Endometrium (tissue), 2 donors: ENCODE data around the gene PLA2G4C.
"Not testable (repeated sequence)": the region's sequence is repeated elsewhere in the genome, so short reads cannot be mapped to it uniquely, and the experiment has no call there.

Experiments used
- FAIRE-seq: peaks from 2 replicates; lab custom pipeline; 2012; peaks lifted over from hg19 to GRCh38; lab: Jason Lieb, UNC
- donor health status: control.
- donor health status: control.

Gene PLA2G4C

DNA sequence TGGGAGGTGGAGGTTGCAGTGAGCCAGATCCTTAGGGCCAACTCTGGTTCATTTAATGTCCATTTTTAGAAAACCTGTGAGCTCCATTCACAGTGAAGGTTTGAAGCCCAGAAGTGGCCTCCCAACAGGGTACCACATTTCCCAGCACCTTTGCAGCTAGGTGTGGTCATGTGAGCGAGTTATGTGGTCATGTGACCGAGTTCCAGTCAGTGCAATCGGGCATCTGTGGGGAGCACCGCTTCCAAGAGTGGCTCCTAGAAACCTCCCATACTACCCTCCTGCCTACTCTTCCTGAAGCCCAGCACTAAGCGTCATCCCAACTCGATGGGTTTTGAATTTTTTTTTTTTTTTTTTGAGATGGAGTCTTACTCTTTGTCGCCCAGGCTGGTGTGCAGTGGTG lies 663 bp upstream of the PLA2G4C start:
- no peak for FAIRE-seq

DNA sequence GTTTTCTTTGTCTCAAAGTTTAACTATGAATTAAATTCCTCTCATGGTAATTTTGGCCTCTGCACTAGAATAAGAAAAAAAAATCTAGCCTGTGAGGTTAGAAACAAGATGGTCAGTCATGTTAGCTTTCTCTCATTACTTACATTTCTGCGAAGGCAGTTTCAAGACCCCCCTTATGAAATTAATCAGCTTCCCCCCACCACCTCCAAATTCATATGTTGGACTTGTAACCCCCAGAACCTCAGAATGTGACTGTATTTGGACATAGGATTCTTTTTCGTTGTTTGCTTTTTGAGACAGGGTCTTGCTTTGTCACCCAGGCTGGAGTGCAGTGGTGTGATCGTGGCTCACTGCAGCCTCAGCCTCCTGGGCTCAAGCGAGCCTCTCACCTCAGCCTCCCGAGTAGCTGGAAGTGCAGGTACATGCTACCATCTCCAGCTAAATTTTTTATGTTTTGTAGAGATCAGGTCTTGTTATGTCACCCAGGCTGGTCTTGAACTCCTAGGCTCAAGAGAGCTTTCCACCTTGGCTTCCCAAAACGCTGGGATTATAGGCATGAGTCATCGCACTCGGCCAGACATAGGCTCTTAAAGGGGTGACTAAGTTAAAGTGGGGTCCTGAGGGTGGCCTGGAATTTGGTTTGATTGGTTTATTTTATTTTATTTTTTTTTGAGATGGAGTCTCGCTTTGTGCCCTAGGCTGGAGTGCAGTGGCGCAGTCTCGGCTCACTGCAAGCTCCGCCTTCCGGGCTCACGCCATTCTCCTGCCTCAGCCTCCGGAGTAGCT lies 1.4 kb downstream of the PLA2G4C start:
- no peak for FAIRE-seq

DNA sequence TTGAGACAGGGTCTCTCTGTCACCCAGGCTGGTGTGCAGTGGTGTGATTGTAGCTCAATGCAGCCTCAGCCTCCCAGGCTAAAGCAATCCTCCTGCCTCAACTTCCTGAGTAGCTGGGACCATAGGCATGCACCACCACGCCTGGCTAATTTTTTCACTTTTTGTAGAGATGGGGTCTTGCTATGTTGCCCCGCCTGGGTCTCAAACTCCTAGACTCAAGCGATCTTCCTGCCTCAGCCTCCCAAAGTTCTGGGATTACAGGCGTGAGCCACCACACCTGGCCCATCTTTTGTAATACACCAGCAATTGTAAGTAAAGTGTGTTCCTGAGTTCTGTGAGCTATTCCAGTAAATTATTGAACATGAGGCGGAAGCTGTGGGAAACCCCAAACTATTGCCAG lies 6.7 kb downstream of the PLA2G4C start:
- FAIRE-seq, result no peak

DNA sequence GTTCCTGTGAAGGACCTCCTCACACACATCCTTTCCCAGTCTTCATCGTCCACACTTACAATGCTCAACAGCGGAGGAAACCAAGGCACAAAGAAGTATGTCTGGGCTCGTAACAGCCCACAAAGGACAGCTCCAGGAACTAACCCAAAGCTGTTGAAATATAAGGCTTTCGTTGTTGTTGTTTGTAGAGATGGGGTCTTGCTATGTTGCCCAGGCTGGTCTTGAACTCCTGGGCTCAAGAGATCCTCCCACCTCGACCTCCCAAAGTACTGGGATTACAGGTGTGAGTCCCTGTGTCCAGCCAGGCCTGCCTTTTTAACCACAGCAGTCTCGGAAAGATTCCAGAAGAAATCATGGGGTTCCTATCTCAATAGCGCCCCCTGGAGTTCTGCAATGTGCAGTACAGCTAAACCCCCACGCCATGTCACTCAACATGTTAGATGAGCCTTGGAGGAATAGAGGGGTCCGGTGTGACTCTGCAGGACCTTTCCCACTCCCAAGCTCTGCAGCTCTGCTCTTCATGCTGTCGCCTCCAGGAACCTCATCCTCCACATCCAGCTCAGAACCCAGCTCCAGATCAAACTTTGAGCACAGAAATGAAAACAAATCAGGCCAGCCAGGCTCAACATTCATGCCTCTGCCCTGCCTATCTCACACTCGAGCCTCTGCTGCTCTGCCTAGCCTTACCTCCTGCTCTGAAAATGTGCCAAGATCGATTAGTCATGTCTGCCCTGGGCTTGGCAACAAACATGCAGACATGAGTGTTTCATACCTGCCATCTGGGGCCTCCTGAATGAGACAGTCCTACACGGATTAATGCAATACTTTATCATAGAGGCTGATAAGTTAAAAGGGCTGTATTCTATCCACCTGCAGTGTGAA lies 7.5 kb downstream of the PLA2G4C start:
- no peak for FAIRE-seq

DNA sequence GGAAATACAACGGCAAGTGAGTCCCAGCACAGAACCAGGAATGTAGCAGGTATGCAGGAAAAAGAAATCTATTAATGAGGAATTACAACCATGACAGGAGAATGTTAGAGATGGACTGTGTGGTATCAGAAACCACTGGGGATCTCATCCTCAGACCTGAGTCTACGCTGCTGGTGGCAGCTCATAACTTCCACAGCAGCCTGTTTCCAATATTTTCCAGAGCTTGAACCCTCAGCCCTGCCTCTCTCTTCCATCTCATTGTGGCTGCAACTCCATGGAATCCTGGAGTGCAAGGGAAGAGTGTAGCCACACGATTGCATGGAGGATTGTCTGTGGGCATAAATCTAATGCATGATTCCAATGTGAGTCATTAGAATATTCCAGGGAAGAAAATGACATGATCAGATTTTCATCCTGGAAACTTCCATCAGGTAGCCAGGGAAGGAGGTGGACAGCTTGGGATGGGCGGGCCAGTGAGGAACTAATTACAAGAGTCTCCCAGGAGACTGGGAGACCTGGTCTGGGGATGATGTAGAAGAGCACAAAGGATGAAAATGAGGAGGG lies 14.9 kb downstream of the PLA2G4C start:
- FAIRE-seq, result no peak

DNA sequence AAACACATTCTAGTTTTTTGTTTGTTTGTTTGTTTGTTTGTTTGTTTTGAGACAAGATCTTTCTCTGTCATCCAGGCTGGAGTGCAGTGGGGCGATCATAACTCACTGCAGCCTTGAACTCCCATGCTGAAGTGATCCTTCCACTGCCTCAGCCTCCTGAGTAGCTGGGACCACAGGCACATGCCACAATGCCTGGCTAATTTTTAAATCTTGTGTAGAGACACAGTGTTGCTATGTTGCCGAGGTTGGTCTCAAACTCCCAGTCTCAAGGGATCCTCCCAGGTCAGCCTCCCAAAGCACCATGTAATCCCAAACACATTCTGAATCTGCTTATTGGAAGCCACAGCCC lies 15.8 kb downstream of the PLA2G4C start:
- FAIRE-seq, result no peak

DNA sequence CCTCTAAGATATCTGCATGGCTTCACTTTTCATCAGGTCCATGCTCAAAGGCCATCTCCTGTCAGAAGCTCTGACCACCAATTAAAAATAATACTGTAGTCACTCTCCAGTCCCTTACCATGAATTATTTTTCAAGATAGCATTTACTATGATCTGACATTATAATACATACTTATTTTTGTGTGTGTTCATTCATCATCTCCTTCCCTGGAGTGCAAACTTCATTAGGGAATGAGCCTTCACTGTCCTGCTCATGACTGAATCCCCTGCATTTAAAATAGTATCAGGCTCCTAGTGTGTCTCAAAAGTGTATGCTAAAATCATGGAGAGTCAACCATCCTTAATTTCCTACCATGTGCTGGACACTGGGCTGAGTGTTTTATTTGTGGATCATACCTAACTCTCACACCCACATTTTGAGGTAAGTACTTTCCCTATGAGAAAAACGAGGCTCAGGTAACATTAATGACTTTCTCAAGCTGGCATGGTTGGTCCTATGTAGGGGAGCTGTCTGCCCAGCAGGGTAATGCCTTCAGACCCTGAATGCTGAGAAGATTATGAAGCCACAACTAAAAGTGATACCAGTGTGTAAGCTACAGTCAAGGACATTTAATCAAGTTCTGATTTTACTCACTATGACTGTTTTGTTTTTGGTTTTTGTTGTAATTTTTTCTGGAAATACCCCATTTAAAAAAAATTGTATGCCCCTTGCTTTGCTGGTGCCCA lies 16.3 kb downstream of the PLA2G4C start:
- no peak for FAIRE-seq

DNA sequence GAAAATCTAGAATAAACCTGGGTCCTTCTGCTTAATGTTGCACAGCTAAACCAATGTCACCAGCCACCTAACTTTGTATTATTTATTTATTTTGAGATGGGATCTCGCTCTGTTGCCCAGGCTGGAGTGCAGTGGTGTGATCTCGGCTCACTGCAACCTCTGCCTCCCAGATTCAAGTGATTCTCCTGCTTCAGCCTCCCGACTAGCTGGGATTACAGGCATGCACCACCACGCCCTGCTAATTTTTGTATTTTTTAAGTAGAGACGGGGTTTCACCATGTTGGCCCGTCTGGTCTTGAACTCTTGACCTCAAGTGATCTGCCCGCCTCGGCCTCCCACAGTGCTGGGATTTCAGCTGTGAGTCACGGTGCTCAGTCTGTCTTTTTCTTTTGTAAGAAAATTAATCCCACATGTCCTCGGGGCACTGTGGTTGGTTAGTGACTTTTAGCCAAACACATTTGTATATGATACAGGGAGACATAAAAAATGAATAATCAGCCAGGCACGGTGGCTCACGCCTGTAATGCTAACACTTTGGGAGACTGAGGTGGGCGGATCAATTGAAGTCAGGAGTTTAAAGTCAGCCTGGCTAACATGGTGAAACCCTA lies 19.4 kb downstream of the PLA2G4C start:
- not testable (repeated sequence) for FAIRE-seq

DNA sequence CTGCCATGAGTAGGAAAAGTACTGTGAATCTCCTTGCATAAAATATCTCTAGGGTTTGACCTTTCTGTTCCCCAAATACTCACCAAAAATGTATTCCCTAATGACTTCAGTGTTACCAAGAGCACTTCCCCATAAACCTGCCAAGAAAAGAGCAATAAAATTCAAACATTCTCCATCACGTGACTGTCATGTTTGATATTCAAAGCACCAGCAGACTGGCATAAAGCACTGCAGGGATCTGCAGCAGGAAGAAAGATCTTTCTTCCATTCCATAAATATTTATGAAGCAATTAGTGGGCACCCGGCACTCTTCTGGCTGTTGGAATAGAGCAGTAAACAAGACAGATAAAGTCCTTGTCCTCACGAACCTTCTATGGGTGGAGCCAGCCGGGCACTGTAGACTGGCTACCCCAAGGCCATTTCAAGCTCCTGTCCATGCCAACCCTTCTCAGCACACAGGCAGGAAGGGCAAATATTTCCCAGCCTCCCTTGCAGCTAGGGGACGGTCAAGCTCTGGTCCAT lies 20.3 kb downstream of the PLA2G4C start:
- no peak for FAIRE-seq

DNA sequence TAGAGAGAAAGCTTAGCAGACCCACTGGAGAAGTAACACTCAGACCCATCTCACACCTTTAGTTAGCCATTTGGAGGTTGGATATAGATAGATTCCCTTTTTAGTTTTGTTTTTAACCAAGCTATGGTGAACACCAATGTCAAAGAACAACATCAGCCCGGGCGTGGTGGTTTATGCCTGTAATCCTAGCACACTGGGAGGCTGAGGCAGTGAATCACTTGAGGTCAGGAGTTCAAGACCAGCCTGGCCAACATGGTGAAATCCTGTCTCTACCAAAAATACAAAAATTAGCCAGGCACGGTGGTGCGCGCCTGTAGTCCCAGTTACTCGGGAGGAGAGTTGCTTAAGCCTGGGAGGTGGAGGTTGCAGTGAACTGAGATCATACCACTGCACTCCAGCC lies 21.6 kb downstream of the PLA2G4C start:
- FAIRE-seq, result not testable (repeated sequence)

DNA sequence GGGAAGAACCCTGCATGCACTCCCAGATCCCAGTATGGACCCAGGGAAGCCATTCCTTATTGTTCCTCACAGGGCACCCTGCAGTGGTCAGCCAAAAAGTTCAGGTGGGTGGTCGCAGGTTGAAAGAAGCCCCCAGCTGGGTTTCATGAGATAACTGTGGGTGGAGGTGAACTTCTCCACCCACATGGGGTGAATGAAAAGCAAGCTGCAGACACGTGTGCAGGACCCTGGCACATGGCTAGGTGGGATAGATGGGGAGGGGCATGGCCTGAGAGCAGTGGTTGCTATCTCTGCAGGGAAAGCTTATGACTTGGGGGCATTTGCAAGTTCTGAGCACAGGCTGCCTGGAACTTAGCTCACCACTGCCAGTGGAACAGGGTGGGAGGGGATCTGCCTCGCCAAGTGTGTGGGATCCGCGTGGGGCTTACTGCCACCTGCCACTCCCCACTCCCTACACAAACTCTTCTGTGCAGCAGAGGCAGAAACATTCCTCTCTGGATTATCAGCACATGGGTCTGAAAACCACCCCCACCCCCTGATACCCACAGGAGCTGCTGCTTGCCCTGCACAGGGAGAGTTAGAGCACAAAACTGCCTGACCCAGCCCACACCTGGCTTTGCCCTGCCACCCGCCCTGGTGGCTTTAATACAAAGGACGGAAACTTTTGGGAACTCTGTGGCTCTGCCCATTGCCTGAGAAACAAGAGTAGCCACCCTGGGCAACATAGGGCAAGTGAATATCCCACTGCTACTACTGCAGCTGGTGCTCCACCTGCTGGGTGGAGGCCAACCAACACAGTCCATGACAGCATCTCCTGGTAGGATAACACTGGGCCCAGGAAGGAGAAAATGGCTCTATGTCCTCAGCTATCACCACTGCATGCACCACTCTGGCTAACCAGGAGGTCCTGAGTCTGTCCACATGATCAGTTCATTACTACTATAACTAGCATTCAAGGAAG lies 24.4 kb downstream of the PLA2G4C start:
- no peak for FAIRE-seq

DNA sequence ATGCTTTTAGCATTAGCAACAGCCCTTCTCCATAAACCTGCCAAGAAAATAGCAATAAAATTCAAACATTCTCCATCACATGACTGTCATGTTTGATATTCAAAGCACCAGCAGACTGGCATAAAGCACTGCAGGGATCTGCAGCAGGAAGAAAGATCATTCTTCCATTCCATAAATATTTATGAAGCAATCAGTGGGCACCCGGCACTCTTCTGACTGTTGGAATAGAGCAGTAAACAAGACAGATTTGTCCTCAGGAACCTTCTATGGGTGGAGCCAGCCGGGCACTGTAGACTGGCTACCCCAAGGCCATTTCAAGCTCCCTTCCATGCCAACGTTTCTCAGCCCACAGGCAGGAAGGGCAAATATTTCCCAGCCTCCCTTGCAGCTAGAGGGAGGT lies 25.5 kb downstream of the PLA2G4C start:
- FAIRE-seq, result no peak

DNA sequence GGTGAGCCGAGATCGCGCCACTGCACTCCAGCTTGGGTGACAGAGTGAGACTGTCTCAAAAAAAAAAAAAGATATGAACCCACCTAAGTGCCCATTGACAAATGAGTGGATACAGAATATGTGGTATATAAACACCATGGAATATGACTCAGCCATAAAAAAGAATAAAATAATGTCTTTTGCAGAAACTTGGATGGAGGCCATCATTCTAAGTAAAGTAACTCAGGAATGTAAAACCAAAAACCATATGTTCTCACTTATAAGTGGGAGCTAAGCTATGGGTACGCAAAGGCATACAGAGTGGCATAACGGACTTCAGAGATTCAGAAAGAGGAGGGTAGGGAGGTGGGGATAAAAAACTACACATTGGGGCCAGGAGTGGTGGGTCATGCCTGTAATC lies 29.5 kb downstream of the PLA2G4C start:
- no peak for FAIRE-seq

DNA sequence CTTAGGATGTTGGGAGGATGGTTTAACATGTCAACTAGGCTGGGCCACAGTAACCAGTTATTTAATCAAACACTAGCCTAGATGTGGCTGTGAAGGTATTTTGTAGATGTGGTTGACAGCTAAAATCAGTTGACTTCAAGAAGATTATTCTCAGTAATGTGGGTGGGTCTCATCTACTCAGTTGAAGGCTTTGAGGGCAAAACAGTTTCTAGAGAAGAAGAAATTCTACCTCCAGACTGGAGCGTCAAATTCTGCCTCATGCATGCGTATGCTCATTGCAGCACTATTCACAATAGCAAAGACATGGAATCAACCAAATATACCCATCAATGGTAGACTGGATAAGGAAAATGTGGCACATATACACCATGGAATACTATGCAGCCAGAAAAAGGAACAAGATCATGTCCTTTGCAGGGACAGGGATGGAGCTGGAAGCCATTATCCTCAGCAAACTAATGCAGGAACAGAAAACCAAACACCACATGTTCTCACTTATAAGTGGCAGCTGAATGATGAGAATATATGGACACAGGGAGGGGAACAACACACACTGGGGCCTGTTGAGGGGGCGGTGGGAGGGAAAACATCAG lies 40.3 kb downstream of the PLA2G4C start:
- not testable (repeated sequence) for FAIRE-seq

DNA sequence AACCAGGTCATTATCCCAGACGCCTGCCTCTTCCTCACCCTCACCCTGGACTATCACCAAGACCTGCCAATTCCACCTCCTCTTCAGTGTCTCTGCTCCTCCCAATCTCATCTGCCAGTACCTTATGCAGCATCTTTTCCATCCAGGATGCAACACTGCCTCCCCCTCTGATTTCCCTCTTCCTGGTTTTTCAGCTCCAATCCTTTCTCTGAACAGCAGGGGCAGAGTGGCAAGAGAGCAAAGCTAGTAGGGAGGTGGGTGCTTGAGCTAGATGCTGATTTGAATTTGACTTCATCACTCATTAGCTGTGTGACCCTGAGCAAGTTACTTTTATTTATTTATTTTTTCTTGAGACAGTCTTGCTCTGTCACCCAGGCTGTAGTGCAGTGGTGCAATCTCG lies 41.2 kb downstream of the PLA2G4C start:
- FAIRE-seq, result no peak

DNA sequence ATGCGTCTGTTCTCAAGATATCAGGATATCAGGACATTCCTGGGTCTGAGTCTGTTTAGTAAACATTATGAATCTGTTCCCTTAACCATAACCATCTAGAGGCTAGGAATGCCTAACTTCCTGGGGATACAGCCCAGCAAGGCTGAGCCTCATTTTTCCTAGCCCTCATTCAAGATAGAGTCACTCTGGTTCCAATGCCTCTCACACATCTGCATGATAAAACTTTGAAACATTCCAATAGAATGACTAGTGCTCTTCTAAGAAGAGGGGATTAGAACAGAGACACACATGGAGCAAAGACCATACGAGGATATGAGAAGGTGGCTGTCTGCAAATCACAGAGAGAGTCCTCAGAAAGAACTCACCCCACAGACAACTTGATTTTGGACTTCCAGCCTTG lies 46.1 kb downstream of the PLA2G4C start:
- no peak for FAIRE-seq

DNA sequence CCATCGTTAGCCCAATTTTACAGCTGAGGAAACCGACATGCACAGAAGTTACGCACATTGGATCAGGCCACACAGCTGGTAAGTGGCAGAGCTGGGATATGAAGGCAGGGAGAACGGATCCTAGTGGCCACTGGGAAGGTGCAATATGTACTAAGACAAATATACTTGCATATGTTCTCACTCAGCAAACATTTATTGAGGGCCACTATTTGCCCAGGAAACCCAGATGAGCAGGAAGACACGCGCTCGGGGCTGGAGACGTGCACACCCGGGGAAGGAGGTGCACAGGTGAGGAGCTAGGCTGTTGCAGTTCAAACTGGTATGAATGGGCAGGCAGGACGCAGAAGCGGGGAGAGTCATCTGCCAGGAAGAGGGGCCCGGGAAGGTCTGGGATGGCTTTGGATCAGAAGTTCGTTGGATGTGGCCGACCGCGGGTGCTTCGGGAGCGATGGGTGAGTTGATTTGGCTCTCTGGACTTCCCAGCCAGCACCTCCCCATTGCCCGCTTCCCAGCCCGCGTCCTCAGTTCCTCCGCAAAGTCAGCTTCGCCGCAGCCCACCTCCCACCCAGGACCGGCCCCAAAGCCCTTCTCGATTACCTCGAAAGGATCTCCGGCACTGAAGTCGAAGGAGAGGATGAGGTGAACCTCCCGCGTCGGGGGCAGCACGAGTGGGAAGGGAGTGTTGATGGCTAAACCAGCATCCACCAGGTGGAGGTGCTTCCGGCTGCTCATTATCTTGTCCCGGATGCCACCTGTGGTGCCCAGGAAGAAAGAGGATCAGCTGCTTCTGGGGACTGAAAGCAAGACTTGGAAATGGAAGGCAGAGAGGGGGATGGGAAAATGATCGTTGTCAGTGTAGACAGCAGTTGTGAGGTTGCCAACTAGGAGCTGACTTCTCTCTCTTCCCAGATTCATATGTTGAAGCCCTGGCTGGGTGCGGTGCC lies 48.9 kb downstream of the PLA2G4C start:
- FAIRE-seq, result no peak

DNA sequence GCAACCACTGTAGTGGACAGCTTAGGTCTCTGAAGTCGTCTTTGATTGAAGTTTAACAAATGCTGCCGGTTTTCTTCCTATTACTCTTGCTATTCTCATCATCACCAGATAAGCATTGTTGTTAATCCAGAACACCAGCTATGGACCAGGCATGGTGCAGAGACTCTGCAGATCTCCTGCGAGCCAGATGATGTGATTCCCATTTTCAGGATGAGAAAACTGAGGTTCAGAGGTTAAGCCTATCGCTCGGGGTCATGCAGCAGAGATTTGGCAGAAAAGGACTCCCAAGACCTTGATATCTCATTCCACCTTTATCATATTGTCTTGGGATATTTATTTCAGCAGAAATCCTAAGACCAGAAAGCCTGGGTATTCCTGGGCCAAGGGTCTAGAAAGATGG lies 50.2 kb downstream of the PLA2G4C start:
- FAIRE-seq, result no peak

DNA sequence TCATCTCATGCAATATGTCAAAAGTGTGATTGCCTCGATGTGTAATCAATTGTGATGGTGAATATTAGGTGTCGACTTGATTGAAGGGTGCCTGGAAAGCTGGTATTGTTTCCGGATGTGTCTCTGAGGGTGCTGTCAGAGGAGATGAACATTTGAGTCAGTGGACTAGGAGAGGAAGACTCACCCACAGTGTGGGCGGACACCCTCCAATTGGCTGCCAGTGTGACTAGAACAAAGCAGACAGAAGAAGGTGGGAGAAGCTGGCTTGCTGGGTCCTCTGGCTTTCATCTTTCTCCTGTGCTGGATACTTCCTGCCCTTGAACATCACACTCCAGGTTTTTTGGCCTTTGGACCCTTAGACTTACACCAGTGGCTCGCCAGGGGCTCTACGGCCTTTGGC lies 51.3 kb downstream of the PLA2G4C start:
- no peak for FAIRE-seq
